Neural progenitor cell (in vitro differentiated cells): ENCODE results near the gene CATSPERZ.

Experiments used
- CTCF ChIP-seq: fragments of 200-600 bp; sonication (generic); IDR thresholded peaks from 2 replicates; pipeline ENCODE4 v1.5.1; 2017; ENCODE audit warnings: antibody characterized with exemption, mild to moderate bottlenecking
- EZH2 ChIP-seq: fragments of 200-600 bp; sonication (generic); IDR thresholded peaks from 2 replicates; pipeline ENCODE4 v1.6.1; 2017; ENCODE audit warnings: antibody characterized with exemption, mild to moderate bottlenecking, moderate library complexity

GRCh38 chr11:64278576-64279190 is 21.5 kb upstream of the CATSPERZ start:
- TF ChIP-seq EZH2 (no peak), CTCF (no peak)
